Activated CD4-positive, alpha-beta T cell treated with anti-CD3 and anti-CD28 coated beads, Interleukin-2, amount 10 ng/mL, durations not matched to agents 24 days and 14 days (primary cell): ENCODE measurements around the gene GP1BB. TPM values are rescaled to one million over a fixed set of nuclear protein-coding genes. Genes with fewer than 3 reads are reported as not detected.
"Not testable (repeated sequence)": the region's sequence is repeated elsewhere in the genome, so short reads cannot be mapped to it uniquely, and the experiment has no call there.

ENCODE experiments used
- DNase-seq: peaks from one replicate; pipeline ENCODE4 v3.0.0; 2022
- H3K27ac Mint-ChIP-seq: one replicate; pipeline ENCODE4 v1.8.0; 2022; ENCODE audit warnings: mild to moderate bottlenecking, mixed read lengths
- H3K27me3 Mint-ChIP-seq: one replicate; pipeline ENCODE4 v1.8.0; 2022; ENCODE audit warnings: mixed read lengths
- H3K36me3 Mint-ChIP-seq: one replicate; pipeline ENCODE4 v1.8.0; 2022; ENCODE audit warnings: low read depth, mild to moderate bottlenecking, mixed read lengths
- H3K4me1 Mint-ChIP-seq: one replicate; pipeline ENCODE4 v1.8.0; 2021; ENCODE audit warnings: mixed read lengths
- H3K4me3 Mint-ChIP-seq: one replicate; pipeline ENCODE4 v1.8.0; 2022; ENCODE audit warnings: mild to moderate bottlenecking, moderate library complexity, mixed read lengths
- H3K9me3 Mint-ChIP-seq: one replicate; pipeline ENCODE4 v1.8.0; 2021; ENCODE audit warnings: mixed read lengths
- intact Hi-C: fragments of 100-400 bp; cut with micrococcal nuclease; formaldehyde crosslinking; loops from one replicate; pipeline ENCODE4 v1.15.1; 2023
- total RNA-seq: library from RNA; stranded (reverse); gene quantifications from 2 replicates; pipeline ENCODE4 v1.2.3, GENCODE V29; 2022

The GP1BB gene
- total RNA-seq, 1 donor from 2014 or later: not detected

DNA sequence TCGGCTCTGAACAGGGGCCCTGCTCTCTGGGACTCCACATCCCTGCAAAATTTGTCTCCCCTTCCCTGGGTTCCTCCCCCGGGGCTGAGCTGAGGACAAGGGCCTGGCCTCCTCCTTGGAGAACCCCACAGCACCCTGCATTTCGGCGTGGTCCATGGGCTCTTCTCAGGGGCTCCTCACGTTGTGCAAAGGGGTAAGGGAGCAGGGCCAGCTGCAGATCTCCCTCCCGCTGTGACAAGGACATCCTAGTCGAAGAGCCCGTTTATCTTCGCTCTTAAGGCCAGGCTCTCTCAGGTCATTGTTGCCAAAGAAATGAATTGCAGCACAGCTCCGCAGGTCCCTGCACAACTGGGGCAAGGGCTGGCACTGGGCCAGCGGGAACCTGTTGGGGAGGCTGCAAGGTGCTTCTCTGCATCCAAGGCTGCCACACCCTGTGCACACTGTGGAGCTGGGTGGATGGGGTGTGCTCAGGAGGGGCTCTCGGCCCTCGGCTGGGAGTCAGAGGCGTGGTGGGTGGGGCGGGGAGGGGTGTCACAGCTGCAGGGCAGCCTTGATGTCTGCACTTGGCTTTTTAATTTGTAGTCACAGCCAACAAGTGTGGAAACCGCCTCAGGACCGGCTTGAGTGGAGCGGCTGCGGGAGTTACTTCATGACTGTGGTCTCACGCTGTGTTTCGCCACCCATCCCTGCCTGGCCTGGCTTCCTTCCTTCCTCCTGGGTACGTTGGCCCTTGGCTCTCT is 35.6 kb upstream of the GP1BB start:
- H3K4me1 Mint-ChIP-seq: no peaks in the 10 kb centered on the region
- intact Hi-C loops: no loop called here
- peaks cover 10% of the 10 kb centered on the region for H3K27me3 Mint-ChIP-seq
- H3K36me3 Mint-ChIP-seq: no peaks in the 10 kb centered on the region
- DNase-seq: no peak
- no peak overlapping the region for H3K27ac Mint-ChIP-seq
- H3K9me3 Mint-ChIP-seq: no peaks in the 10 kb centered on the region
- no peak overlapping the region for H3K4me3 Mint-ChIP-seq

DNA sequence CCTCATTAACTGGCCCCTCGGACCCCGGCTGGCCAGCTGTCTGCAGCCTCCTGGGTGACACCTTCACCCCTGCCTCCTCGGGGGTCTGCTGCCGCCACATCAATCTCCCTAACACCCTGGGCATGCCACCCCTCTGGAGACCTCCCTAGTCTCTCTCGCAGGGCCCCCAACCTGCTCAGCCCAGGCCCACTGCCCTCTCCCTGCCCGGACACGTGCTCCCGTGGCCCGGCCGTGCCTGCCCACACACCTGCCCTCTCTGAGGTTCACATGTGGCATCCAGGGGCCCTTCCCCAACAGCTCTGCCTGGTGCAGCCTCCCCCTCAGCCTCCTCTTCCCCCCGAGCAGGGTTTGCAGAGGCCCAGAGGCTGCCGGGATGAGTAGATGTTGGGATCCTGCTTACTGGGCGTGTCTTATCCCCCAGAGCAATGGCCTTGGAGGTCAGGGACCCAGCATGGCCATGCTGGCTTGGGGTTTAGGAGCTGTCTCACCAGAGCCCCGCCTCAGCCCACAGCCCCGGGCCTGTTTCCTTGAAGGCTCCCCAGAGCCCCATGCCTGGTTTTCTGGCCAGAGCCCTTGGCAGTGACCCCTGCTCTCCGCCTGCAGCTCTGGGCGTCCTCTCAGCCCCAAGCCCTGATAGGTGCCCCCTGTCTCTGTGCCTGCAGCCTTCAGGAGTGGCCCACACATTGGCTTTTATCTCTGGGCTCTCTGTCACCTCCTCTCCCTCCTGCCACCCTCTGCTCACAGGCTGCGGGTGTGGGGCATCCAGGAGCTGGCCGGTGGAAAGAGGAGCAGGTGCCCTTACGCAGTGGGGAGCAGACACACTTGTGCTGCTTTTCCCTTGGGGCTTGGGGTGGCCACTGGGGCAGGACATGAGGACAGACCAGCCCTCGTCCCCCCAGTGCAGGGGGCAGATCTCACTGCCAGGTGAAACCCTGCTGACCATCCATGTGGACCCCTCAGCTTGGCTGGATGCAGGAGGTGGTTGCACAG is 34.7 kb upstream of the GP1BB start:
- no peaks in the 10 kb centered on the region for H3K4me1 Mint-ChIP-seq
- H3K4me3 Mint-ChIP-seq: no peak overlapping the region
- intact Hi-C loops: no loop called here

DNA sequence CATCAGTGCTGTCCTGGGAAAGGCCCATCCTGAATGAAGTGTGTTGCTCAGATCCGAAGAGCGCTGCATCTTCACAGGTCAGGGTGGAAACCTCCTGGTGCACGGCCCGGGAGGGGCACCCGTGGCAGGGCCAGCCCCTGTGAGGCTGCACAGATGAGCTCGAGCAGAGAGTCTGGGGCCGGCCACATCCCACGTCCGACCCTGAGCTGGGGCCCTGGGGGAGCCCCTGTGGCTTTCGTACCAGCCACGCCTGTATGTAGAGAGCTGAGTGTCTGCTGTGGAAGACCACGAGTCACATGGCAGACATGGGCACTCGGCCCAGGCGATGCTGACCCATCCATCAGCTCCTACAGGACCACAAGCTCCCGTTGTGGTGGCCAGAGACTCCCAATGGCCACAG is 33.9 kb upstream of the GP1BB start:
- H3K36me3 Mint-ChIP-seq: no peaks in the 10 kb centered on the region
- H3K27ac Mint-ChIP-seq: no peak overlapping the region
- H3K4me1 Mint-ChIP-seq: no peaks in the 10 kb centered on the region
- intact Hi-C loops: no loop called here
- DNase-seq: no peak
- H3K4me3 Mint-ChIP-seq: no peak overlapping the region
- no peaks in the 10 kb centered on the region for H3K9me3 Mint-ChIP-seq
- H3K27me3 Mint-ChIP-seq: peaks cover 2% of the 10 kb centered on the region

More for the DNA sequence above, 34.7 kb upstream of the GP1BB start:
- Mint-ChIP-seq H3K27me3 (peaks cover 8% of the 10 kb centered on the region), H3K27ac (no peak overlapping the region), H3K36me3 (no peaks in the 10 kb centered on the region), H3K9me3 (no peaks in the 10 kb centered on the region)
- DNase-seq: no peak

DNA sequence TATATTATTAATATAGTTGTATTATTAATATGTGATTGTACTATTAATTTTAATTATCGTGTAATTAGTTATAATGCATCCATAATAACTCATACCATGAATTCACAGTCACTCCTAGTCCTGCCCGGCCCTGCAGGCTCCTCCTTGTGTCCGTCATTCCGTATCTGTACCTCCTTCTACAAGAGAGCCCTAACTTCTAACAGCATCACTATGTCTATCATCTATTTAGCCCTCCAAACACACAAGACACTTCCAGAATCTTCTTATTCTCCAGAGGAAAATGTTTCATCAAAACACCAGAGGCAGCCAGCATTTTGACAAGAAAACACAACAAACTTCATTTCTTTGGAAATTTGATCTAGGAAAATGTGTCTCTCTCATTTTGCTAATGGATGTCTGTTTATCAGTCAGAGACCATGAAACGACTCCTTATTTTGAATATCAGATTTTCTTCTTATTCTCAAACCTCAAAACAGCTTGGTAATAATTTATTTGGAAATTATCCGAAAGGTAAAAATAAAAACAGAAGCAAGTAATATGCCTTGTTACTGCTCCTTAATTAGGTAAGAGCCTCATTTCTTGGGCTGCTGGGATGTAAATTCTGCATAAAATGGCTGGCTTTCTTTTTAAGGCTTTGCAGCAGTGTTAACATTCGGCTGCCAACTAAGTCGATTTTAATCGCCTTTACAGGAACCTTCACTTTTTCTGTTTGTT is 32.2 kb upstream of the GP1BB start:
- Mint-ChIP-seq H3K4me1 (no peaks in the 10 kb centered on the region), H3K27ac (no peak overlapping the region), H3K9me3 (no peaks in the 10 kb centered on the region), H3K4me3 (no peak overlapping the region), H3K27me3 (peaks cover 2% of the 10 kb centered on the region), H3K36me3 (no peaks in the 10 kb centered on the region)
- no peak for DNase-seq
- intact Hi-C loops: no loop called here

DNA sequence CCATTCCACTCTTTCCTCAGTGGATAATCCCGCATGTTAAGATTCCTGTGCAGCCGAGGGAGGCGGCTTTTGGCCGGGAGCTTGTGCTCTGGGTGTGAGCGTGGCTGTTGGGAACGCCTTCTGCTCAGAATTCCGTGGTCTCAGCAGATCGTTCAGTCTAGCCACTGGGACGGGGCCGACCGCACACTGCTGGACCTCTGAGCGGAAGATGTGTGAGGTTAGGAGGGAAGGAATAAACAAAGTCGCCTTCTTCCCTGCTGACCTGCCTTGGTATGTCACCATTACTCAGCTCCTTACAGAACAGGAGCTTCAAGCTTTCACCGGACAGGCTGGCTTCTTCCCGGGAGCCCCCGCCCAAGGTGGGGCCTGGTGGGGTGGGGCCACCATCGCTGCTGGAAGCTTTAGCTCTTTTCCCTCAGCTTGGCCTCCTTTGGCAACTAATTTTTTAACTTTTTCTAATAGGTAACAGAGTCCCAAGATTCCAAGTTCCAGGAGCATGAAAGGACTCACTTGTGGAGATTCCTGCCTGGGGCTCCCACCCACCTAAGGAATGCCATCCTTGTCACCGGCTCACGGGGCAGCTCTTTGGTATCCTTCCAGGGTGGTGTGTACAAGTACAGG is 31.5 kb upstream of the GP1BB start:
- Mint-ChIP-seq H3K9me3 (no peaks in the 10 kb centered on the region), H3K4me1 (no peaks in the 10 kb centered on the region), H3K36me3 (no peaks in the 10 kb centered on the region), H3K4me3 (no peak overlapping the region), H3K27me3 (peaks cover 2% of the 10 kb centered on the region), H3K27ac (no peak overlapping the region)
- intact Hi-C loops: no loop called here
- no peak for DNase-seq

DNA sequence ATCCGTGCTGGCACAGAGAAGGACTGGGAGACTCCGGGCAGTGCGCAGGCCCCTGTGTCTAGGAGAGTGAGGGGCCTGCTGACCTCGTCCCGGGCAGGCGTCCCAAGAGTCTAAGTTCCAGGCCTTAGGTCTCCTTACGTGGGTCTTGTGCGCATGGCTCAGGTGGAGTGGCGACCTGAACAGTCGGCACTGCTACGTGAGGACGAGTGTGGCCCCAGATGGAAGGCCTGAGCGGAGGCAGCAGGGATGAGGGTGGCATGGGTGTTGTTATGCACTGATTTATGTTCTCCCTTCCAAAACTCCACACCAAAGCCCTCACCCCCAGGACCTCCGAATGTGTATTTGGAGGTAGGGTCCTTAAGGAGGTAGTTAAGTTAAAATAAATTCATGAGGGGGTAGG is 29.8 kb upstream of the GP1BB start:
- Mint-ChIP-seq H3K4me1 (no peaks in the 10 kb centered on the region), H3K9me3 (no peaks in the 10 kb centered on the region), H3K4me3 (no peak overlapping the region), H3K27ac (no peak overlapping the region), H3K36me3 (no peaks in the 10 kb centered on the region), H3K27me3 (peaks cover 2% of the 10 kb centered on the region)
- intact Hi-C loops: no loop called here
- DNase-seq: no peak

DNA sequence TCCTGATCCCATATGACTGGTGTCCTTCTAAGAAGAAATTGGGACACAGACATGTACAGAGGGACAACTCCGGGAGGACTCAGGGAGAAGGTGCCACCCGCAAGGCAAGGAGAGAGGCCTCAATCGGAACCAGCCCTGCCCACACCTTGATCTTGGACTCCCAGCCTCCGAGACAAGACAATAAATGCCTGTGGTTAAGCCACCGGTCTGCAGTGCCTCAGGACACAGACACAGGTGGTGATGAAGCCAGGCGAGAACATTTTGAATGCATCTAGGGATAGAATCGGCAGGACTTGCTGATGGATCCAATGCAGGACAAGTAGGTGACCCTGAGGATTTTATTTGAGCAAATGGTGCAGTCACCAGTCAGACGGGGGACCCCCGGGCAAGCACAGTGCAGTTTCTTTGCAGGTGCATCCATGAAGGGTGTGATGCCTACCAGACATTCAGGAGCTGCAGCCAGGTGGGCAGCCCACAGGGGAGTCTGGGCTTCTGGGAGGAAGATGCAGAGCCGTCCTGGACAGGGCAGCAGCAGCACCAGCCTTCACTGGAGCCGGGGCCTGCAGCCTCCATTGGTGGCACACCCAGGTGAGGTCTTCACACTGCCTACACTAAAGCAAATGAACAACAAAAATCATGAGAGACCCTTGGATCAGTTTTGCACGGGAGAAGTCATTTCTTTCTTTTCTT is 29.2 kb upstream of the GP1BB start:
- Mint-ChIP-seq H3K27me3 (peaks cover 2% of the 10 kb centered on the region), H3K4me3 (no peak overlapping the region), H3K36me3 (no peaks in the 10 kb centered on the region), H3K4me1 (no peaks in the 10 kb centered on the region), H3K9me3 (no peaks in the 10 kb centered on the region), H3K27ac (no peak overlapping the region)
- no peak for DNase-seq
- intact Hi-C loops: no loop called here

DNA sequence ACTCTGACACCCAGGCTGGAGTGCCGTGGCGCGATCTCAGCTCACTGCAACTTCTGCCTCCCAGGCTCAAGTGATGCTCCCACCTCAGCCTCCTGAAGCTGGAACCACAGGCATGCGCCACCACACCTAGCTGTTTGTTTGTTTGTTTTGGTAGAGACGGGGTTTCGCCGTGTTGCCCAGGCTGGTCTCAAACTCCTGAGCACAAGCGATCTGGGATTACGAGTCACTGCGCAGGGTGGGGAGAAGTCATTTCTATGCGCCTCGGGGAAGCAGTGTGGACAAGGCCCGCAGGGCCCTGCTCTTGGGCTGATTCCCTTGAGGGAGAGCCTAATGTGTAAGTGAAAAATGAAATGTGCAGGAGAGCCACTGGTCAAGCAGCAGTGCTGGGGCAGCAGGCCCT is 28.6 kb upstream of the GP1BB start:
- intact Hi-C loops: no loop called here
- H3K4me1 Mint-ChIP-seq: no peaks in the 10 kb centered on the region

DNA sequence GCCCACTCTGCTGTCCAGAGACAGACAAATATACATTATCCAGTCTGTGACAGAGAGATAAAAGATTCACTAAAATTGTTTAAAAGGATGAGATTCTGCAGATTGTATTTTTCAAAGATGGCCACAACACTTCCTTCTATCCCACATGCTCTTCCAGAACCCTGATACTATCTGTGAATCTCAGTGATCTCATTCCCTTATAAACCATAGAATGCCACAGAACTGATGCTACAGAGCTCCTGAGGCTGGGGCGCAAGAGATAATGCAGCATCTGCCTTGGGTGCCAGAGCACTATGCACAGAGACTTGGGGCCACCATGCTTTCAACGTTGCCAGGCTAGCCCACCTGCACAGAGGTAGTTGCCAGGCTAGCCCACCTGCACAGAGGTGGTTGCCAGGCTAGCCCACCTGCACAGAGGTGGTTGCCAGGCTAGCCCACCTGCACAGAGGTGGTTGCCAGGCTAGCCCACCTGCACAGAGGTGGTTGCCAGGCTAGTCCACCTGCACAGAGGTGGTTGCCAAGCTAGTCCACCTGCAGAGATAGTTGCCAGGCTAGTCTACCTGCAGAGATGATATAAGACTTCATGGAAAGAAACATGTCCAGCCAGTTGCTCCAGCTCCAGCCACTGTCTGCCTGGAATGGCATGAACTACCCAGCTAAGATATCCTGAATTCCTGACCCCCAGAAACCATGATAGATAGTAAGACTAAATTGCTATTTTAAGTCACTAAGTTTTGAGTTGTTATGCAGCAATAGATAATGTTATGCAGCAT is 26.6 kb upstream of the GP1BB start:
- DNase-seq: no peak
- no peak overlapping the region for H3K4me3 Mint-ChIP-seq
- H3K27me3 Mint-ChIP-seq: peaks cover 8% of the 10 kb centered on the region
- no peaks in the 10 kb centered on the region for H3K9me3 Mint-ChIP-seq
- no peaks in the 10 kb centered on the region for H3K4me1 Mint-ChIP-seq
- H3K36me3 Mint-ChIP-seq: no peaks in the 10 kb centered on the region
- no peak overlapping the region for H3K27ac Mint-ChIP-seq
- intact Hi-C loops: no loop called here

More for the DNA sequence above, 28.6 kb upstream of the GP1BB start:
- DNase-seq: no peak
- Mint-ChIP-seq H3K27me3 (peaks cover 2% of the 10 kb centered on the region), H3K36me3 (no peaks in the 10 kb centered on the region), H3K27ac (no peak overlapping the region), H3K4me3 (no peak overlapping the region), H3K9me3 (no peaks in the 10 kb centered on the region)

DNA sequence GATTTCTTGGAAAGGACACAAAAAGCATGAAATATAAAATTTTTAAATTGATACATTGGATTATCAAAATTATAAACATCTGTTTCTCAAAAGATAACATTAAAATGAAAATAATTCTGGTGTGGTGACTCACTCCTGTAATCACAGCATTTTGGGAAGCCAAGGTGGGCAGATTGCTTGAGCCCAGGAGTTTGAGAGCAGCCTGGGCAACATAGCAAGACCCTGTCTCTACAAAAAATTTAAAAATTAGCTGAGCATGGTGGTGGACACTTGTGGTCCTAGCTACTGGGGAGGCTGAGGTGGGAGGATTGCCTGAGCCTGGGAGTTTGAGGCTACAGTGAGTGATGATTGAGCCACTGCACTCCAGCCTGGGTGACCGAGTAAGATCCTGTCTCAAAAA is 25.5 kb upstream of the GP1BB start:
- H3K36me3 Mint-ChIP-seq, DNase-seq, H3K9me3 Mint-ChIP-seq, H3K27ac Mint-ChIP-seq, H3K27me3 Mint-ChIP-seq, H3K4me3 Mint-ChIP-seq, H3K4me1 Mint-ChIP-seq, intact Hi-C loops: not testable (repeated sequence)

DNA sequence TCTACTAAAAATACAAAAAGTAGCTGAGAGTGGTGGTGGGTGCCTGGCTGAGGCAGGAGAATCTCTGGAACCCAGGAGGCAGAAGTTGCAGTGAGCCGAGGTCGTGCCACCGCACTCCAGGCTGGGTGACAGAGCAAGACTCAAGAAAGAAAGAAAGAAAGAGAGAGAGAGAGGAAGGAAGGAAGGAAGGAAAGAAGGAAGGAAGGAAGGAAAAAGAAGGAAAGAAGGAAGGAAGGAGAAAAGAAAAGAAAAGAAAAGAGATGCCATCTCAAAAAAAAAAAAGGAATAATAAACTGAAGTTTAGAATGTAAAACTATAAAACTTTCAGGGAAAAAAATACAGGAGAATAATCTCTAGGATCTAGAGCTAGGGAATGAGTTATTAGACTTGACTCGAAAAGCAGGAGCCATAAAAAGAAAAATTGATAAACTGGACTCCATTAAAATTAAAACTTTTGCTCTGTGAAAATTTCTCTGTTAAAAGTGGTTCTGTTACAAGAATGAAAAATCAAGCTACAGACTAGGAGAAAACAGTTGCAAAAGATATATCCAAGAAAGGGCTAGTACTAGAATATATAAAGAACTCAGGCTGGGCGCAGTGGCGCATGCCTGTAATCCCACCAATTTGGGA is 22.4 kb upstream of the GP1BB start:
- H3K36me3 Mint-ChIP-seq: no peaks in the 10 kb centered on the region
- no peak overlapping the region for H3K4me3 Mint-ChIP-seq
- intact Hi-C loops: no loop called here
- H3K9me3 Mint-ChIP-seq: no peaks in the 10 kb centered on the region
- H3K27ac Mint-ChIP-seq: no peak overlapping the region
- H3K27me3 Mint-ChIP-seq: peaks cover 8% of the 10 kb centered on the region
- no peak for DNase-seq
- H3K4me1 Mint-ChIP-seq: no peaks in the 10 kb centered on the region

DNA sequence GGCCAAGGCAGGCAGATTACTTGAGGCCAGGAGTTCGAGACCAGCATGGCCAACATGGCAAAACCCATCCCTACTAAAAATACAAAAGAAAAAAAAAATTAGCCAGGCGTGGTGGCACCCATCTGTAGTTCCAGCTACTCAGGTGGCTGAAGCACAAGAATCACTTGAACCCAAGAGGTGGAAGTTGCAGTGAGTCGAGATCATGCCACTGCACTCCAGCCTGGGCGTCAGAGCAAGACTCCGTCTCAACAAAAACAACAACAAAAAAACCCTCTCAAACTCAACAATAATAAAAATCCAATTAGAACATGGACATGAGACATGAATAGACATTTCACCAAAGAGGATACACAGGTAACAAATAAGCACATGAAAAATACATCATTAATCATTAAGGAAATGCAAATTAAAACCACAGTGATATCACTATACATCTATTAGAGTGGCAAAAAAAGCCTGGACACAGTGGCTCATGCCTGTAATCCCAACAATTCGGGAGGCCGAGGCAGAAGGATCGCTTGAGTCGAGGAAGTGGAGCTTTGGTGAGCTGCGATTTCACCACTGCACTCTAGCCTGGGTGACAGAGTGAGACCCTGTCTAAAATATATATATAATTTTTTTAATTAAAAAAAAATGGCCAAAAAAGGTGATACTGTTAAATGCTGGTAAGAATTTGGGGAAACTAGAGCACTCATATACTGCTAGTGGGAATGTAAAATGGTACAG is 21.8 kb upstream of the GP1BB start:
- Mint-ChIP-seq H3K9me3 (no peaks in the 10 kb centered on the region), H3K4me3 (no peak overlapping the region), H3K27ac (no peak overlapping the region), H3K4me1 (no peaks in the 10 kb centered on the region), H3K36me3 (no peaks in the 10 kb centered on the region), H3K27me3 (peaks cover 8% of the 10 kb centered on the region)
- intact Hi-C loops: no loop called here
- DNase-seq: no peak
